Kidney epithelial cell (primary cell): ENCODE data around the gene S100A10. TPM values are rescaled to one million over a fixed set of nuclear protein-coding genes. Genes with fewer than 3 reads are reported as not detected.

Experiments
- DNase-seq: peaks from one replicate; pipeline ENCODE4 v3.0.0-alpha.2; 2010; ENCODE audit warnings: low read depth
- H3K27me3 ChIP-seq: 2 replicates; pipeline ENCODE4 v1.6.0; 2011; ENCODE audit warnings: low read length; ENCODE audit not compliant: control insufficient read depth, insufficient read depth
- H3K36me3 ChIP-seq: 2 replicates; pipeline ENCODE4 v1.5.1; 2011; ENCODE audit warnings: low read length; ENCODE audit not compliant: control insufficient read depth, insufficient read depth
- H3K4me3 ChIP-seq: 2 replicates; pipeline ENCODE4 v1.5.1; 2011; ENCODE audit warnings: low read depth, mild to moderate bottlenecking, control low read depth, low read length
- CTCF ChIP-seq: IDR thresholded peaks from 2 replicates; pipeline ENCODE4 v1.5.1; 2011; ENCODE audit warnings: mild to moderate bottlenecking, moderate library complexity, low read length, control low read depth, inconsistent platforms; ENCODE audit not compliant: insufficient read depth, poor library complexity, severe bottlenecking
- total RNA-seq: library from RNA; depleted of rRNA; stranded (reverse); fragments of >200 nt; gene quantifications from 2 replicates; pipeline ENCODE4 v1.2.3, GENCODE V29; 2015

Gene S100A10
- total RNA-seq, 1 donor from 2014 or later: 230 TPM

DNA sequence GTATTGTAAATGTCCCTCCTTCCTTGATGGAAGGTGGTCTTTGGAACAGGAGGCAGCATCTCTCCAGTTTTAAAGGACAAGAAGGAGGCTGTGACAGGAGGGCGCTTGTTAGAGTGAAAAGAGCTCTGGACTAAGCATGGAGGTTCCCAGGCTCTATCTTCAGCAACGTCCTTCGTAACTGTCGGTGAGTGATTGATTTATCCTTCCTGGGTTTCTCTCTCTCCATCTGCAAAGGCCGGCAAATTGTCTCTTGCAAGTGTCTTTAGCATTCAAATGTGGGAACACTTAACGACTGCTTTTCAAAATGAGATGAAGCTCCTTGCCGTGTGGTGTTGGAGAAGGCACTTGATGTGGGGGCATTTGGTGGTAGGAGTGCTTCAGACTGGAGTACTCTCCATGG, 27.9 kb upstream of the S100A10 start:
- TF ChIP-seq CTCF: no peak
- H3K27me3 ChIP-seq: no peaks in the 10 kb centered on the region
- H3K36me3 ChIP-seq: no peaks in the 10 kb centered on the region
- H3K4me3 ChIP-seq: no peak overlapping the region
- no peak for DNase-seq

DNA sequence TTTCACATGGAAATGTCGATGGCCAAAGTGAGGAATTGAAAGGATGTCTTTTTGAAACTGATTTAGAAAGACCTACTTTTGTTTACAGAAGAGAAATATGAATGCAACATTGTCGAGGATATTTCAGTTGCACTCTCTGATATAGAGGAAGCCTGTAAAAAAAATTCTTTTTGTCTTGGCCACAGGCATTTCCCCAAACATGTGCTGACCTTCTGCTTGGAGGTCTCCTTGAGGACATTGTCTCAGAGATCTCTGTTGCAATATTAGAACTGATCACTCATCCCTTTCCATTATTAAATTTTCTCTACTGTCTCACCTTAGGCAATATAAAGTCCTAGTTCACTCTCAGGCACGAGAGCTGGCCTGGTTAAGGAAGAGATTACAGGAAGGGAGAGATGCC, 27.2 kb upstream of the S100A10 start:
- H3K4me3 ChIP-seq: no peak overlapping the region
- no peak for TF ChIP-seq CTCF
- no peak for DNase-seq
- H3K36me3 ChIP-seq: no peaks in the 10 kb centered on the region
- H3K27me3 ChIP-seq: no peaks in the 10 kb centered on the region

- no peaks in the 10 kb centered on the region for H3K36me3 ChIP-seq
- no peaks in the 10 kb centered on the region for H3K27me3 ChIP-seq
- H3K4me3 ChIP-seq: no peak overlapping the region
- TF ChIP-seq CTCF: peak; percentile 40
- no peak for DNase-seq
These were observed 24.9 kb upstream of the S100A10 start for GRCh38 chr1:152018537-152018936.

DNA sequence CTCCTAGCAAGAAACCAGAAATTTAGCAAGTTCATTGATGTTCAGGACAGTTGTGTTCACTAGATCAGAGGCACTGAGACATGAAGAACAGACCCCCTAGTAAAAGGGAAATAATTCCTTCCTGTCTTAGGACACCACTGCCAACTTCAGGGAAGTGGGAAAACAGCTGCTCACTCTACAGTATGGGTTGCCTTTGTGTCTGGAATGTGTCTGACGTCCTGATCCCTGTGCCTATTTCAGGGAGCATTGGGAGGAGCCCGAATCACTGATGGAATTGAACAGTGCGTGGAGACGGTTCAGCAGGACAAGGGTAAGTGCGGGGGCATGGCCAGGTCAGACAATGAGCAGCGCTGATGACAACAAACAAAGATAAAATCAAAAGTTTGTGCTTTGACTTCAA, 22.1 kb upstream of the S100A10 start:
- Histone ChIP-seq H3K27me3 (no peaks in the 10 kb centered on the region), H3K4me3 (no peak overlapping the region), H3K36me3 (no peaks in the 10 kb centered on the region)
- no peak for DNase-seq
- no peak for TF ChIP-seq CTCF

DNA sequence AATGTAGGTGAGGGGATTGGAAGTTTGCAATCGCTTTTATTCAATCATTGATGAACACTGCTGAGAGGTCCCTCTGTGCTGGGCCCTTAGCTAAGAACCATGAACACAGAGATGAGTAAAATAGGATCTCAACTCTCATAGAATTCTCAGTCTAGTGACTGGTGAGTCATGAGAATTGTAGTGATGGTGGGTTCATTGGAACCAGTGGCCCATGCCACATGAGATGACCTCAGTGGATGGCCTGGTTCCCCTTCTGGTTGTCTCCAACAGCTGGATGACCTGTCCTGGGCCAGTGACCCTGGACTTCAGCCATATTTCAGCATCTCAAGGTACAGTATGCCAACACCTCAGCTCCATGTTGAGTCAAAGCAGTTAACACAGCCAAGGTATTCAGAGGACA, 21.3 kb upstream of the S100A10 start:
- Histone ChIP-seq H3K36me3 (no peaks in the 10 kb centered on the region), H3K27me3 (no peaks in the 10 kb centered on the region), H3K4me3 (no peak overlapping the region)
- DNase-seq: no peak
- no peak for TF ChIP-seq CTCF

GRCh38 chr1:152013664-152014237, 20.1 kb upstream of the S100A10 start:
- H3K36me3 ChIP-seq: no peaks in the 10 kb centered on the region
- peak; percentile 88 for TF ChIP-seq CTCF
- DNase-seq: no peak
- H3K4me3 ChIP-seq: no peak overlapping the region
- no peaks in the 10 kb centered on the region for H3K27me3 ChIP-seq
